PC-3 (cell line): ENCODE results near the gene CREBBP.

ENCODE experiments used
- EZH2 ChIP-seq: fragments of 300-600 bp; sonication (generic); IDR thresholded peaks from one replicate; pipeline ENCODE4 v1.6.1; 2017; ENCODE audit warnings: antibody characterized with exemption, mild to moderate bottlenecking, low read length; ENCODE audit not compliant: unreplicated experiment
- TF ChIP-seq, protein P1 (sequence below): fragments of 300-600 bp; sonication (generic); conservative IDR thresholded peaks from 2 replicates; pipeline ENCODE4 v1.5.1; 2017; ENCODE audit warnings: antibody characterized with exemption, low read depth, mild to moderate bottlenecking, low read length

DNA sequence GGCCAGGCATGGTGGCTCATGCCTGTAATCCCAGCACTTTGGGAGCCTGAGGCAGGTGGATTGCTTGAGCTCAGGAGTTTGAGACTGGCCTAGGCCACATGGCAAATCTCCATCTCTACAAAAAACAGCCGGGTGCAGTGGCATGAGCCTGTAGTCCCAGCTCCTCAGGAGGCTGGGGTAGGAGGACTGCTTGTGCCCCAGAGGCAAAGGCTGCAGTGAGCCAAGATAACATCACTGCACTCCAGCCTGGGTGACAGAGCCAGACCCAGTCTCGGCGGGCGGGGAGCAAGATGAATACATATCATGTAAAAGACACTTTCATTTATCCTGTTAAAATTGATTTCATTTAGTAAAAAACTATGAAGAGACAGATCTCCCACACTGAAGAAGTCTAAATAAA, 54.6 kb downstream of the CREBBP start:
- TF ChIP-seq, protein P1, sequence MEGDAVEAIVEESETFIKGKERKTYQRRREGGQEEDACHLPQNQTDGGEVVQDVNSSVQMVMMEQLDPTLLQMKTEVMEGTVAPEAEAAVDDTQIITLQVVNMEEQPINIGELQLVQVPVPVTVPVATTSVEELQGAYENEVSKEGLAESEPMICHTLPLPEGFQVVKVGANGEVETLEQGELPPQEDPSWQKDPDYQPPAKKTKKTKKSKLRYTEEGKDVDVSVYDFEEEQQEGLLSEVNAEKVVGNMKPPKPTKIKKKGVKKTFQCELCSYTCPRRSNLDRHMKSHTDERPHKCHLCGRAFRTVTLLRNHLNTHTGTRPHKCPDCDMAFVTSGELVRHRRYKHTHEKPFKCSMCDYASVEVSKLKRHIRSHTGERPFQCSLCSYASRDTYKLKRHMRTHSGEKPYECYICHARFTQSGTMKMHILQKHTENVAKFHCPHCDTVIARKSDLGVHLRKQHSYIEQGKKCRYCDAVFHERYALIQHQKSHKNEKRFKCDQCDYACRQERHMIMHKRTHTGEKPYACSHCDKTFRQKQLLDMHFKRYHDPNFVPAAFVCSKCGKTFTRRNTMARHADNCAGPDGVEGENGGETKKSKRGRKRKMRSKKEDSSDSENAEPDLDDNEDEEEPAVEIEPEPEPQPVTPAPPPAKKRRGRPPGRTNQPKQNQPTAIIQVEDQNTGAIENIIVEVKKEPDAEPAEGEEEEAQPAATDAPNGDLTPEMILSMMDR, result no peak
- TF ChIP-seq EZH2, result no peak
